BJ (cell line): ENCODE measurements around the gene C10orf62. TPM values are rescaled to one million over a fixed set of nuclear protein-coding genes. Genes with fewer than 3 reads are reported as not detected.

Experiments
- CTCF ChIA-PET: fragments of 350-600 bp; formaldehyde crosslinking; extraction: SDS; loops from one replicate; lab custom pipeline; 2021; ENCODE audit warnings: antibody characterized with exemption, inconsistent platforms; lab: Yijun Ruan, JAX
- POLR2A ChIA-PET: fragments of 300-600 bp; sonication (Branson Sonifier 250); formaldehyde crosslinking; extraction: SDS; loops from one replicate; lab custom pipeline; 2021; ENCODE audit warnings: antibody characterized with exemption; lab: Charles Lee
- DNase-seq: peaks from one replicate; pipeline ENCODE4 v3.0.0-alpha.2; 2011; ENCODE audit warnings: low read depth
- H3K27me3 ChIP-seq: 2 replicates; pipeline ENCODE4 v1.6.0; 2011; ENCODE audit warnings: low read length; ENCODE audit not compliant: control insufficient read depth, insufficient read depth
- H3K36me3 ChIP-seq: 2 replicates; pipeline ENCODE4 v1.5.1; 2011; ENCODE audit warnings: low read length; ENCODE audit not compliant: control insufficient read depth, insufficient read depth
- H3K4me3 ChIP-seq: 2 replicates; pipeline ENCODE4 v1.5.1; 2011; ENCODE audit warnings: low read depth, mild to moderate bottlenecking, control low read depth, low read length
- polyA plus RNA-seq: library from polyadenylated mRNA; depleted of rRNA; stranded (reverse); fragments of >200 nt; gene quantifications from 2 replicates; pipeline ENCODE4 v1.2.3, GENCODE V29; 2011
- TF ChIP-seq, protein P1 (sequence below): IDR thresholded peaks from 2 replicates; pipeline ENCODE4 v1.5.1; 2011; ENCODE audit warnings: low read depth, mild to moderate bottlenecking, control low read depth, inconsistent platforms, low read length, moderate library complexity; ENCODE audit not compliant: insufficient read depth

C10orf62 gene
- polyA plus RNA-seq, 1 experiment, result not detected

DNA sequence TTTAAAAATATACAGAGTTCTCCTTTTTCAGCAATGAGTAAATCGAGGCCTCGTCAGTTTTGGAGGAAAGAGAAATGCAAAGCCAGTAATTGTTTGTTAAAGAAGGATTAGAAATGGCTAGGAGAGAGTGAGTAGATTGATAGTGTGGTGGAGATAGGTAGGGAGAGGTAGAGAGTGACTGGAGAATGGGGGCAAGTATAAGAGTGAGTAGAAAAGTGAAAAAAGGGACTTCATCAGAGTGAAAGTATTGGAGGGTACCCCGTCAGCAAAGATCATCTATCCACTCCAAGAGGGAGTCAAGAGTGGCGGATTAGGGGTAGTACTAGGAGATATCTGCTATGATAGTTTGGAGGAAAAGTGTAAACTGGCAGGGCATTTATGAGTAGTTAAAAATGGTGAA lies 26.2 kb upstream of the C10orf62 start:
- TF ChIP-seq, protein P1, sequence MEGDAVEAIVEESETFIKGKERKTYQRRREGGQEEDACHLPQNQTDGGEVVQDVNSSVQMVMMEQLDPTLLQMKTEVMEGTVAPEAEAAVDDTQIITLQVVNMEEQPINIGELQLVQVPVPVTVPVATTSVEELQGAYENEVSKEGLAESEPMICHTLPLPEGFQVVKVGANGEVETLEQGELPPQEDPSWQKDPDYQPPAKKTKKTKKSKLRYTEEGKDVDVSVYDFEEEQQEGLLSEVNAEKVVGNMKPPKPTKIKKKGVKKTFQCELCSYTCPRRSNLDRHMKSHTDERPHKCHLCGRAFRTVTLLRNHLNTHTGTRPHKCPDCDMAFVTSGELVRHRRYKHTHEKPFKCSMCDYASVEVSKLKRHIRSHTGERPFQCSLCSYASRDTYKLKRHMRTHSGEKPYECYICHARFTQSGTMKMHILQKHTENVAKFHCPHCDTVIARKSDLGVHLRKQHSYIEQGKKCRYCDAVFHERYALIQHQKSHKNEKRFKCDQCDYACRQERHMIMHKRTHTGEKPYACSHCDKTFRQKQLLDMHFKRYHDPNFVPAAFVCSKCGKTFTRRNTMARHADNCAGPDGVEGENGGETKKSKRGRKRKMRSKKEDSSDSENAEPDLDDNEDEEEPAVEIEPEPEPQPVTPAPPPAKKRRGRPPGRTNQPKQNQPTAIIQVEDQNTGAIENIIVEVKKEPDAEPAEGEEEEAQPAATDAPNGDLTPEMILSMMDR, result no peak
- no peak for DNase-seq
- H3K36me3 ChIP-seq, result peaks cover 2% of the 10 kb centered on the region
- POLR2A ChIA-PET, result no interaction called here
- no peaks in the 10 kb centered on the region for H3K27me3 ChIP-seq
- CTCF ChIA-PET, result no interaction called here
- H3K4me3 ChIP-seq, result no peak overlapping the region

DNA sequence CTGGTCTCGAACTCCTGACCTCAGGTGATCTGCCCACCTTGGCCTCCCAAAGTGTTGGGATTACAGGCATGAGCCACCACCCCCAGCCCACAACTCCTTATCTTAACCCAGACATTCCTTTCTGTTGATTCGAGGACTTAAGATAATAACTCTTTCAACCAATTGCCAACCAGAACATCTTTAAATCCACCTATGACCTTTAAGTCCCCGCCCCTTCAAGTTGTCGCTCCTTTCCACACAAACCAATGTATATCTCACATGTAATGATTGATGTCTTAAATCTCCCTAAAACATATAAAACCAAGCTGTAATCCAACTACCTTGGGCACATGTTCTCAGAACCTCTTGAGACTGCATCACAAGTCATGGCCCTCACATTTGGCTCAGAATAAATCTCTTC lies 24.7 kb upstream of the C10orf62 start:
- Histone ChIP-seq H3K27me3 (no peaks in the 10 kb centered on the region), H3K36me3 (peaks cover 7% of the 10 kb centered on the region), H3K4me3 (no peak overlapping the region)
- no peak for DNase-seq
- ChIA-PET POLR2A (no interaction called here), CTCF (interaction anchor here (0.6 to 2.8 kb wide), 7 partner anchors 8 to 47 kb away, joined by 3 to 14 read pairs (median 4); no protein-coding TSS in a partner anchor)
- TF ChIP-seq, protein P1, result no peak

DNA sequence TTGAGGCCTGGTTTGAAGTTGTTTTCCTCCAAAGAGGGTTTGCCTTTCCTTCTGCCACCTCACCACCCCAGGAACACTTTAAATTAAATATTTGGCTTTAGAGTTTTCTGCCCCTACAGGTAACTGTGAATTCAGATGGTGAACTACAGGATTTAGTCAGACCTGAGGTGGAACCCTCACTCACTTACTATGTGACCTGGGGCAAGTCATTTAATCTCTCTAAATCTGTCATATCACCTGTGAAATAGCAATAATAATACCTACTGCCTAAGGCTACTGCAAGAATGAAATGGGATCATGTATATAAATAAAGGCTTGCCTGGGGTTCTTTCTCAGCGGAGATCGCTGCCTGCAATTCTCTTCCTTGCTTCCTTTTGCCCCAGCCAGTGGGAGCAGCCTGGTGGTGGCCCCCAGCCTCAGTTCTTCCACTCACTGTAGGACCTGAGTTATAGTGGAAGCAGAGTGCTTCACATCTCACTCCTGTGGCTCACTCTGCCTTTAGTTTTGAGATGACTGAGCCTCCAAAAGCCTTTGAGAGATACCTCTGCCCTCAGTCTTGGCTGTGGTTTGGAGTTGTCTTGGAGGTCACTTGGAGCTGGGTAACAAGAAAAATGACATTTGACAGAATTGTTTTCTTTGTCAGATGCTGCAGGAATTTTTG lies 23.1 kb upstream of the C10orf62 start:
- no peaks in the 10 kb centered on the region for H3K27me3 ChIP-seq
- POLR2A ChIA-PET, result no interaction called here
- CTCF ChIA-PET, result interaction anchor here (2.8 to 12.3 kb wide), 2 partner anchors 13 to 46 kb away, joined by 14 to 179 read pairs; no protein-coding TSS in a partner anchor
- H3K4me3 ChIP-seq, result no peak overlapping the region
- TF ChIP-seq, protein P1, result no peak
- H3K36me3 ChIP-seq, result peaks cover 15% of the 10 kb centered on the region
- DNase-seq, result no peak

DNA sequence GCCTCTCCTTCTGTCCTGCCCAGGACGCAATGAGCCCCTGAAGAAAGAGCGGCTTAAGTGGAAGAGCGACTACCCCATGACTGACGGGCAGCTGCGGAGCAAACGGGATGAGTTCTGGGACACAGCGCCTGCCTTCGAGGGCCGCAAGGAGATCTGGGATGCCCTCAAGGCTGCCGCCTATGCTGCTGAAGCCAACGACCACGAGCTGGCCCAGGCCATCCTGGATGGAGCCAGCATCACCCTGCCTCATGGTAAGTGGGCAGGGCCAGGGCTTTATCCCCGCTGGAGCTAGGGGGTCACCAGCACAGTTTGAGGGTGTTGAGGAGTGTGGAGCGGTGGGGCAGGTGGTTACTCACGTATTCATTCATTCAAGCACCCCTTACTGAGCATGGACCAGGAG lies 21.6 kb upstream of the C10orf62 start:
- H3K4me3 ChIP-seq, result no peak overlapping the region
- DNase-seq, result no peak
- H3K27me3 ChIP-seq, result no peaks in the 10 kb centered on the region
- ChIA-PET CTCF (interaction anchor here (1.2 to 12.3 kb wide), 3 partner anchors 13 to 45 kb away, joined by 4 to 179 read pairs (median 5); no protein-coding TSS in a partner anchor), POLR2A (no interaction called here)
- peaks cover 15% of the 10 kb centered on the region for H3K36me3 ChIP-seq
- TF ChIP-seq, protein P1, result no peak

DNA sequence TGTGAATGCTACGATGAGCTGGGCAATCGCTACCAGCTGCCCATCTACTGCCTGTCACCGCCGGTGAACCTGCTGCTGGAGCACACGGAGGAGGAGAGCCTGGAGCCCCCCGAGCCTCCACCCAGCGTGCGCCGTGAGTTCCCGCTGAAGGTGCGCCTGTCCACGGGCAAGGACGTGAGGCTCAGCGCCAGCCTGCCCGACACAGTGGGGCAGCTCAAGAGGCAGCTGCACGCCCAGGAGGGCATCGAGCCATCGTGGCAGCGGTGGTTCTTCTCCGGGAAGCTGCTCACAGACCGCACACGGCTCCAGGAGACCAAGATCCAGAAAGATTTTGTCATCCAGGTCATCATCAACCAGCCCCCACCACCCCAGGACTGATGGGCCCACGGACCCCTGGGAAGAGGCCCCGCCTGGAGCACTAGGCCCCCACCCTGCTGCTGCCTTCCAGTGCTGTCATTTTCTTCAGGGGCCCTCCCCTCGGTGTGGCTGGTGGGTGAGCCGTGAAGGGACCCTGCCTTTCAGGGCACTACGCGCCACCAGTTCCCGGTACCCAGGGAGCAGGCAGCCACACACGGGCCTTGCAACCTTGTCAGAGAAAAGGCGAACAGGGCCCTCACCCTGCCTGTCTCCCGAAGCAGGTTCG lies 19.3 kb upstream of the C10orf62 start:
- POLR2A ChIA-PET, result no interaction called here
- CTCF ChIA-PET, result interaction anchor here (1.5 to 12.3 kb wide), 4 partner anchors 17 to 162 kb away, joined by 4 to 179 read pairs (median 14); no protein-coding TSS in a partner anchor
- H3K27me3 ChIP-seq, result no peaks in the 10 kb centered on the region
- no peak overlapping the region for H3K4me3 ChIP-seq
- TF ChIP-seq, protein P1, result no peak
- H3K36me3 ChIP-seq, result peaks cover 15% of the 10 kb centered on the region
- no peak for DNase-seq
